Left ventricle myocardium inferior (tissue), 1 donor: Measurements from ENCODE around the gene FRMD6. TPM values are rescaled to one million over a fixed set of nuclear protein-coding genes. Genes with fewer than 3 reads are reported as not detected.

Source experiments
- DNase-seq: peaks from one replicate; pipeline ENCODE4 v3.0.0-alpha.2; 2020
- H3K27ac ChIP-seq: fragments of 200-600 bp; replicated peaks from 2 replicates; pipeline ENCODE4 v1.8.0; 2021
- H3K27me3 ChIP-seq: fragments of 200-600 bp; 2 replicates; pipeline ENCODE4 v1.8.0; 2021; ENCODE audit warnings: low read depth
- H3K36me3 ChIP-seq: fragments of 200-600 bp; 2 replicates; pipeline ENCODE4 v1.8.0; 2021
- H3K4me1 ChIP-seq: fragments of 200-600 bp; 2 replicates; pipeline ENCODE4 v1.8.0; 2021
- H3K4me3 ChIP-seq: fragments of 200-600 bp; 2 replicates; pipeline ENCODE4 v1.8.0; 2021; ENCODE audit warnings: mild to moderate bottlenecking, moderate library complexity
- H3K9me3 ChIP-seq: fragments of 200-600 bp; replicated peaks from 2 replicates; pipeline ENCODE4 v1.8.0; 2021
- intact Hi-C: fragments of 100-400 bp; cut with micrococcal nuclease; formaldehyde crosslinking; loops from one replicate; pipeline ENCODE4 v1.11.0; 2022
- total RNA-seq: library from RNA; stranded (reverse); fragmentation: NEBNext Ultra II Directional; extraction: Animal tissue kit (Norgen Biotek cat#: 25700); gene quantifications from one replicate; pipeline ENCODE4 v1.2.1, GENCODE V29; 2021
- TF ChIP-seq, protein P1 (sequence below): fragments of 200-600 bp; IDR thresholded peaks from 2 replicates; pipeline ENCODE4 v1.8.0; 2021; ENCODE audit warnings: antibody characterized with exemption, mild to moderate bottlenecking, borderline replicate concordance
- donor health status: DM: no; HTN: yes; CAD: no; lungs with severe emphysema.

The FRMD6 gene
- total RNA-seq, 1 donor from 2014 or later, result 7.7 TPM

DNA sequence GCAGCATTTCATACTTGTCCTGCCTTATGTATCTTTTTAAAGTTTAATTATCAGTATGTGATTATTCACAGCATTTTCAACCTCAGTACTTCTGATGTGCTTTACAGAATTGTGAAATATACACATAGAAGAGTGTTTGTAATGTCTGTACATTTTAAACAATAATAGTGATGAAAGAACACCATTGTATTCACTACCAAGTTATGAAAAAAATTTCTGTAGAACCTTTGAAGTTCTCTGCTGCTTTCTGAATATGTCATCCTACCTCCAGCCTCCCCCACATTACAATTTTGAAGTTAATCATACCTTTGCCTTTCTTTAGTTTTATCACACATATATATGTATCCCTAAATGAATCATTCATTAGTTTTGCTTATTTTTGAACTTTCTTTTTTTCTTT is 24.8 kb downstream of the FRMD6 start:
- peaks cover 59% of the 10 kb centered on the region for H3K4me1 ChIP-seq
- intact Hi-C loops, result no loop called here
- TF ChIP-seq, protein P1, sequence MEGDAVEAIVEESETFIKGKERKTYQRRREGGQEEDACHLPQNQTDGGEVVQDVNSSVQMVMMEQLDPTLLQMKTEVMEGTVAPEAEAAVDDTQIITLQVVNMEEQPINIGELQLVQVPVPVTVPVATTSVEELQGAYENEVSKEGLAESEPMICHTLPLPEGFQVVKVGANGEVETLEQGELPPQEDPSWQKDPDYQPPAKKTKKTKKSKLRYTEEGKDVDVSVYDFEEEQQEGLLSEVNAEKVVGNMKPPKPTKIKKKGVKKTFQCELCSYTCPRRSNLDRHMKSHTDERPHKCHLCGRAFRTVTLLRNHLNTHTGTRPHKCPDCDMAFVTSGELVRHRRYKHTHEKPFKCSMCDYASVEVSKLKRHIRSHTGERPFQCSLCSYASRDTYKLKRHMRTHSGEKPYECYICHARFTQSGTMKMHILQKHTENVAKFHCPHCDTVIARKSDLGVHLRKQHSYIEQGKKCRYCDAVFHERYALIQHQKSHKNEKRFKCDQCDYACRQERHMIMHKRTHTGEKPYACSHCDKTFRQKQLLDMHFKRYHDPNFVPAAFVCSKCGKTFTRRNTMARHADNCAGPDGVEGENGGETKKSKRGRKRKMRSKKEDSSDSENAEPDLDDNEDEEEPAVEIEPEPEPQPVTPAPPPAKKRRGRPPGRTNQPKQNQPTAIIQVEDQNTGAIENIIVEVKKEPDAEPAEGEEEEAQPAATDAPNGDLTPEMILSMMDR, result no peak

DNA sequence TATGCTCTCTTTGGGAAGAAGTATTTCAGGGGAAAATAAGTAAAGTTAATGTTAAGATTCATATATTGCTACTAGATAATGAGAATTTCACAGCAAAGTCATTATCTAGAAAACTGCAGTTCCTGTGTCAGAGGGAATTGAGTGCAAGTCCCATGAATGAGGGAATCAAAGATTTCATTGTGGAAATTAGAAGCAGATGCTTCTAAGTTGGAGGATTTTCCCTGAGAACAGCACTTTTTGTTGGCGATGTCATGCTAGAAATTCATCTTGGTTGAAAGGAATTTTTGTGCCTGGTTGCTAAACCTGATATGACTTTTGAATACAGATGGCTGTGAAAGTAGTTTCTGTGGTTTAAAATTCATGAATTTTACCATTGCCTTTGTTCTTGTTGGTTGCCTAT is 25.6 kb downstream of the FRMD6 start:
- Histone ChIP-seq H3K27me3 (no peaks in the 10 kb centered on the region), H3K4me3 (no peak overlapping the region), H3K36me3 (peaks cover under 1% of the 10 kb centered on the region), H3K27ac (peak overlapping the region; percentile 52), H3K4me1 (peaks cover 59% of the 10 kb centered on the region), H3K9me3 (peaks cover 3% of the 10 kb centered on the region)
- no peak for DNase-seq
- TF ChIP-seq, protein P1, result no peak
- intact Hi-C loops, result no loop called here

More for the DNA sequence above, 24.8 kb downstream of the FRMD6 start:
- Histone ChIP-seq H3K36me3 (peaks cover 3% of the 10 kb centered on the region), H3K27ac (peak overlapping the region; percentile 52), H3K9me3 (peaks cover 7% of the 10 kb centered on the region), H3K4me3 (no peak overlapping the region), H3K27me3 (no peaks in the 10 kb centered on the region)
- DNase-seq, result no peak

DNA sequence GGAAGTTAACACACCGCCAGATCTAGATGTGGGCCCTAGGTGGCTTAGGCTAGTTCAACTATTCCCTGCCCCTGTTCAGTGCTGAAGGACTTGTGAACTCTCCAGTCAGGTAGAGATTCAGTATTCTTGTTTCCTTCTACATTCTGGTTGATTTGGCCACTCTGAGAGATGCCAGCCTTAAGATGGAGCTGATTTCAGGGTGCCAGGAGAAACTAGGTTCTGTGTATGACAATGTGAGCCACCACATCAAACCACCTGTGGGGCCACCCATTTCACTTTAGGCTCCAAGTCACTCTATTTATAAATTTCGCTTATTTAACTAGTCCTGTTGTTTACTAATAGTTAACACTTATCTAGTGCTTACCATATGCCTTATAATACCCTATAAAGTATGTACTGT is 26.0 kb downstream of the FRMD6 start:
- Histone ChIP-seq H3K9me3 (no peaks in the 10 kb centered on the region), H3K4me3 (no peak overlapping the region), H3K27me3 (no peaks in the 10 kb centered on the region), H3K36me3 (no peaks in the 10 kb centered on the region), H3K4me1 (peaks cover 59% of the 10 kb centered on the region), H3K27ac (peak overlapping the region; percentile 52)
- TF ChIP-seq, protein P1, result no peak
- intact Hi-C loops, result no loop called here
- no peak for DNase-seq

DNA sequence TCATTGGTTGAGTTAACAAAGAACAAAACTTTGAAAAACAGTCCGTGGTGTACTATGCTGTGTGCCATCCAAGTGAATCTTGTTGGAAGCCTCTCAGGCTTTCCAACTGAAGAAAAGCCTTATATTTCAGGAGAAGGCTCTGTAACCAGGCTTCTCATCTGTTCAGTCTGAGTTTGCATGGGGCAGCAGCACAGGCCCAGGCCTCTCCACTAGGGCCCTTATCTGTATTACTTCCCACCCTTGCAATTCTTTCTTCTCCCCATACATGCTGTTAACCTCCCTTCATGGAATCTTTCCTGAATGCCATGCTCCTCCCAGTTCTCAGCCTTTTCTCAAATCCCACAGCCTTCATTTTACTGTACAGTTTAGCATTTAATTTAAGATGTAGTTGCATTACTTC is 28.3 kb downstream of the FRMD6 start:
- H3K4me1 ChIP-seq, result peaks cover 52% of the 10 kb centered on the region
- H3K27me3 ChIP-seq, result no peaks in the 10 kb centered on the region
- no peak for DNase-seq
- H3K27ac ChIP-seq, result peak overlapping the region; percentile 6
- intact Hi-C loops, result no loop called here
- TF ChIP-seq, protein P1, result no peak
- H3K36me3 ChIP-seq, result no peaks in the 10 kb centered on the region
- no peaks in the 10 kb centered on the region for H3K9me3 ChIP-seq
- no peak overlapping the region for H3K4me3 ChIP-seq

DNA sequence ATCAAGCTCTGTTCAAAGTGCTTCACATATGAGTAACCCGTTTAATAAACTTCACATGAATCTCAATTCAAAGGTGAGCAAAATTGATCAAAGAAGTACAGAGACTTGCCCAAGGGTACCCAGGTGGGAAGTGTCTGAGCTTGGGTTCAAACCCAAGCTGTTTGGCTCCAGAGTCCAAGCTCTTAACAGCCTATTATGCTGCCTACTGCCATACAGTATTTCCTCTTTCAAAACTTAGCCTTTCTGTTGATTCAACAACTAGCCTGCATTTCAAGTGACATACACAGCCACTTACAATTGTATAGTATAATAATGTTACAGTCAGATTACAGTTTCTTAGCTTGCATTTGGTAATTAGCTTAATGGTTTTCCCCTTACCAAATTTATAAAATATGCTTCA is 29.7 kb downstream of the FRMD6 start:
- no peak overlapping the region for H3K4me3 ChIP-seq
- no peaks in the 10 kb centered on the region for H3K9me3 ChIP-seq
- H3K27ac ChIP-seq, result no peak overlapping the region
- H3K4me1 ChIP-seq, result peaks cover 41% of the 10 kb centered on the region
- H3K36me3 ChIP-seq, result no peaks in the 10 kb centered on the region
- no peak for DNase-seq
- TF ChIP-seq, protein P1, result no peak
- intact Hi-C loops, result no loop called here
- no peaks in the 10 kb centered on the region for H3K27me3 ChIP-seq

DNA sequence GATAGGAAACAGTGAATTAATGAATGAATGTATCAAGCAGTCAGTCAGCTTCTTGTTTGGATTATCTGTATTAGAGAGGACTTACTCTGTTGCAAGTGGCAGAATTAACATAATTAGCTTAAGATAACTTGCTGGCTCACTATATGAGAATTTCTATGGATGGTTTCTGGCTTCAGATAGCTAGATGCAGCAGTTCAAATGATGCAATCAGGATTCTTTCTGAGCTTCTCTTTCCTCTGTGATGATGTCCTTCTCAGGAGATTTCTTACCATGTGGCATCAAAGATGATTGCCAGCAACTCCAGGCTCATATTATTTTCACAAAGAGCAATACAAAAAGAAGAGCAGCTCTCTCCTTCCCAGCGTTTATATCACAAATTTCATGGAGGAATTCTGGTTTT is 30.7 kb downstream of the FRMD6 start:
- intact Hi-C loops, result no loop called here
- peaks cover 40% of the 10 kb centered on the region for H3K4me1 ChIP-seq
- TF ChIP-seq, protein P1, result no peak

More for the DNA sequence above, 30.7 kb downstream of the FRMD6 start:
- no peak for DNase-seq
- H3K27me3 ChIP-seq, result no peaks in the 10 kb centered on the region
- H3K4me3 ChIP-seq, result no peak overlapping the region
- no peaks in the 10 kb centered on the region for H3K9me3 ChIP-seq
- H3K27ac ChIP-seq, result no peak overlapping the region
- no peaks in the 10 kb centered on the region for H3K36me3 ChIP-seq
